Aorta (tissue), 5 donors: ENCODE results near the gene SLC38A8. TPM values are rescaled to one million over a fixed set of nuclear protein-coding genes. Genes with fewer than 3 reads are reported as not detected.

Experiments used
- ATAC-seq: fragments of 200-7000 bp; cut with Tn5 transposase; one replicate; pipeline ENCODE4 v1.9.1; 2022; ENCODE audit warnings: moderate library complexity; ENCODE audit not compliant: low FRiP score
- DNase-seq, 2 donors: peaks; one replicate each; pipeline ENCODE4 v3.0.0-alpha.2; 2020
- H3K27ac ChIP-seq, 2 donors: one replicate each; pipeline ENCODE4 v1.5.1; 2013; ENCODE audit warnings: low read length in 2 of 2, mild to moderate bottlenecking in 2 of 2, moderate library complexity in 2 of 2, control low read depth in 1 of 2, inconsistent platforms in 1 of 2, low read depth in 1 of 2
- H3K27me3 ChIP-seq, 2 donors: one replicate each; pipeline ENCODE4 v1.6.1; 2013; ENCODE audit warnings: control low read depth in 1 of 2, low read length in 1 of 2, mild to moderate bottlenecking in 1 of 2, moderate library complexity in 1 of 2; ENCODE audit not compliant: insufficient read depth in 2 of 2, control insufficient read depth in 1 of 2
- H3K36me3 ChIP-seq, 2 donors: one replicate each; pipeline ENCODE4 v1.6.1; 2013; ENCODE audit warnings: control low read depth in 1 of 2, low read length in 1 of 2, mild to moderate bottlenecking in 1 of 2; ENCODE audit not compliant: insufficient read depth in 2 of 2, control insufficient read depth in 1 of 2
- H3K4me1 ChIP-seq, 2 donors: one replicate each; pipeline ENCODE4 v1.6.1; 2013; ENCODE audit warnings: low read length in 2 of 2, control low read depth in 1 of 2, mild to moderate bottlenecking in 1 of 2, moderate library complexity in 1 of 2; ENCODE audit not compliant: insufficient read depth in 2 of 2, control insufficient read depth in 1 of 2
- H3K4me3 ChIP-seq, 2 donors: one replicate each; pipeline ENCODE4 v1.5.1; 2013; ENCODE audit warnings: low read length in 2 of 2, control low read depth in 1 of 2, mild to moderate bottlenecking in 1 of 2
- H3K9me3 ChIP-seq: one replicate; pipeline ENCODE4 v1.6.1; 2013; ENCODE audit warnings: mild to moderate bottlenecking, low read length; ENCODE audit not compliant: control insufficient read depth
- WGBS, 2 donors: extraction: QIAGEN DNeasy Blood & Tissue Kit; methylation state at CpG; one replicate each; pipeline ENCODE4 v1.1.7; 2013; 5-methylcytosine and 5-hydroxymethylcytosine counted together
- intact Hi-C, 2 donors: fragments of 100-400 bp; cut with DNase I; formaldehyde crosslinking; loops; one replicate each; pipeline versions ENCODE4 v1.14.2 to v1.15.0; 2022
- polyA plus RNA-seq, 2 donors: library from polyadenylated mRNA; stranded (reverse); fragments of 200-250 nt; gene quantifications; one replicate each; pipeline ENCODE4 v1.2.3, GENCODE V29; 2013
- total RNA-seq, 2 donors: library from RNA; stranded (reverse); fragmentation: NEBNext Ultra II Directional; extraction: Animal tissue kit (Norgen Biotek cat#: 25700); gene quantifications; one replicate each; pipeline ENCODE4 v1.2.1, GENCODE V29; 2021
- donor health status: healthy with polysubstance abuse.
- donor health status: Bipolar disorder and iron deficiency.
- donor health status: DM: no; HTN: no; CAD: no.
- donor health status: DM: no; HTN: no; CAD: no.
- donor health status: DM: yes; HTN: yes; CAD: no.

Gene SLC38A8
- total and polyA plus RNA-seq, 4 donors, result not detected

DNA sequence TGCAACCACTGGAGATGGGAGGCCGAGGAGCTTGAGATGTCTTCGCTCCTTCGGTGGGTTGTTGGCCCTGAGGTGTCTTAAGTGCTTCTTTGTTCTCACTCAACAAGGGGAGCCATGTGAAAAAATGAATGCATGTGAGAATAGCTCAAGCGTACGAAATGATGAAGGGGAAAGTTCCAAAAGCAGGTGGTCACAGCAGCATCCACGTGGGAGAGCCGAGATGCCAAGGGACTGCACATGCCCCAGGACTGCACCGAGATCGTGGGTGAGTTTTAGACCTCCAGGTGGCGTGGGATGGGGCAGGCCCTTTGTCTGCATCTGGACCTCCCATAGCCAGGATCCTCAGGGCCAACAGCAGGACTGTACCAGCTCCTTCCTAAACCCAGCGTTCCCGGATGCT lies 8.1 kb downstream of the SLC38A8 start:
- DNase-seq (no peak), ATAC-seq (no peak)
- Histone ChIP-seq H3K4me1 (no peaks in the 10 kb centered on the region), H3K36me3 (no peaks in the 10 kb centered on the region), H3K9me3 (peaks cover 8% of the 10 kb centered on the region), H3K27me3 (no peaks in the 10 kb centered on the region), H3K4me3 (no peak overlapping the region), H3K27ac (no peak overlapping the region)
- WGBS, 2 donors, result 92 to 96% methylated on average over 12 of the region's 12 CpGs
- intact Hi-C loops, result no loop called here

DNA sequence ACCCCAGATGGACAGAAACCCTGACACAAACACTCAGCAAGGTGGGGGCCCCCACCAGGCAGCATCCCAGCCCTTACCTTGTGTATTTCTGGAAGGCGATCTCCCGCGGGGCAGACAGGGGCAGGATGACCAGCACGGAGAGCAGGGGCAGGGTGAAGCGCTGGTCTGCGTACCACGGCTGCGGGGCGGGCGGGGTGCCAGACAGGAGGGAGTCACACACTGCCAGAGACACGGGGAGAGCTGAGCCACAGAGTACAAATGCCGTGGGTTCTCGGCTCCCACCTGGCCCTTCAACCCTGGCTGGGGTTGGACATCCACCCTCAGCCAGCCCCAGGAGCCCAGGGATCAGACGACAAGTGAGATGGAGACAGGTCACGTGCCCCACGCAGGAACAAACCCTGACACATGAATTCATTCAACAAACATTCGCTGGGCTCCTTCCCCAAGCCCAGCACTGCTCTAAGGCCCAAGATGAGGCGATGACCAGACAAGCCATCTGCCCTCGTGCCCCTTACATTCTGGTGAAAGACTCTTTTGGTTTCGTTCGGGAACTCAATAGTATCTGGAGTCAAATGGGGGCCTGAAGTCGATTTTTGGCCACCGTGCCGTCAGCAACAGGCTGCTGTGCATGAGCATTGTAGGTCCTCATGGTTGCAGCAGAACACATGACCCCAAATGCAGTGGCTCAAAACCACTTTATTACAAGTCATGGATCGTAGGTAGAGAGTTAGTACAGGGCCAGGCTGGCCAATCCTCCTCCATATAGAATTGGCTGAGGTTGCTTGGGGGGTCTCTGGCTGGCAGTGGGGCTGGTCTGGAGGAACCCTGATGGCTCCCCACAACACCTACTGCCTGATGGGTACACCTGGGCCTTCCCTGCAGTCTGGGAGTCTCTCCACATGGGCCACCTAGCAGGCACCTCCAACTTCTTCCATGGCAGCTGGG lies 9.1 kb downstream of the SLC38A8 start:
- no peaks in the 10 kb centered on the region for H3K36me3 ChIP-seq
- 81 to 83% methylated on average over 25 of the region's 25 CpGs for WGBS, 2 donors
- ATAC-seq, result no peak
- DNase-seq, result no peak
- no peaks in the 10 kb centered on the region for H3K27me3 ChIP-seq
- H3K9me3 ChIP-seq, result peaks cover 8% of the 10 kb centered on the region
- intact Hi-C loops, result no loop called here
- no peak overlapping the region for H3K27ac ChIP-seq
- no peaks in the 10 kb centered on the region for H3K4me1 ChIP-seq
- H3K4me3 ChIP-seq, result no peak overlapping the region

DNA sequence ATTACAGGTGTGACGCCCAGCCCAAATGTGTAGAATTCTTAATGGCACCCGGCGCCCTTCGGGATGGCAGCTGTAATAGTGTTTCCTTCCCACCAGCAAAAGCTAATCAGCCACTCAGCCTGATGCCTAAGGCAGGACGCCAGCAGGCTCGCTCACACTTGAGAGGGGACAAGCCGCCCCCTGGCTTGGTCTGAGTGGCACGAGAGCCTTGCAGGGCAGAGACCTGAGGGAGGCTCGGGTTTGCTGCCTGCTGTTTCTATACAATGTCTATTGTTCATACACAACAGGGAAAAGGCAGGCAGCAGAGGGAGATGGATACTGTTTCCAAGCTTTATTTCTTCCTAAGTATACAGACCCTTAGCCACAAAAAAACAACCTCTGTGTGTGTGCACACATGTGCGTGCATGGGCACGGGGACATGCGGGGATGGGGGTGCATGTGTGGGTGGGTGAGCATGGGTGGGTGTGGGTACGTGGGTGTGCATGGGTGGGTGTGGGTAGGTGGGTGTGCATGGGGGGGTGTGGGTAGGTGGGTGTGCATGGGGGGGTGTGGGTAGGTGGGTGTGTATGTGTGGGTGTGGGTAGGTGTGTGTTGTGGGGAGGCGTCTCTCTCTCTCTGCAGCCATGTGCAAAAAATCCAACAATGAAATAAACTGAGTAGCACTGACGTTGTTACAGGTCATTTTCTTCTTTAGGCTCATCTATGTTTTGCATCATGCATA lies 10.0 kb downstream of the SLC38A8 start:
- 63% methylated on average over 15 of the region's 15 CpGs for WGBS, 2 donors
- intact Hi-C loops, result no loop called here
- Histone ChIP-seq H3K36me3 (no peaks in the 10 kb centered on the region), H3K27me3 (no peaks in the 10 kb centered on the region), H3K4me1 (no peaks in the 10 kb centered on the region), H3K4me3 (no peak overlapping the region), H3K27ac (no peak overlapping the region), H3K9me3 (peaks cover 8% of the 10 kb centered on the region)
- no peak for DNase-seq
- no peak for ATAC-seq

DNA sequence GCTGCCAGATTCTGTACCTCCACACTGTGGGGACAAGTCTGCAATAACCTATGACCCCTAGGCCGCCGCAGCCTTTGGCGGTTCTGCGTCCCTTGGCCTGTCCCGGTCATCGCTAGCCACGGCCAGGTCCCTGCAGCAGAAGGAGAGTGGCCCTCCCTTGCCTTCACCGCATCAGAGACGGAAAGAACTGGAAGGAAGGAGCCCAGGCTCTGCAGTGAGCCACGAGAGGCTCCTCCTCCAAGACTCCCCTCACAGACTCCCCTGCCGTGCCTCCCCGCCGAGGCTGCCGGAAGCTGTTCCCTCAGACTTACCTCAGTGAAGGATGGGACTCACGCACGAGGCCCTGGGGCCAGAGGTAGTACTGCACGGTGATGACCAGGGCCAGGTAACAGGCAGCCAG lies 11.0 kb downstream of the SLC38A8 start:
- no peak overlapping the region for H3K4me3 ChIP-seq
- WGBS, 2 donors, result 80 to 84% methylated on average over 17 of the region's 17 CpGs
- H3K27ac ChIP-seq, result no peak overlapping the region
- peaks cover 7% of the 10 kb centered on the region for H3K9me3 ChIP-seq
- no peaks in the 10 kb centered on the region for H3K27me3 ChIP-seq
- ATAC-seq, result no peak
- no peak for DNase-seq
- H3K4me1 ChIP-seq, result no peaks in the 10 kb centered on the region
- intact Hi-C loops, result no loop called here
- H3K36me3 ChIP-seq, result no peaks in the 10 kb centered on the region

DNA sequence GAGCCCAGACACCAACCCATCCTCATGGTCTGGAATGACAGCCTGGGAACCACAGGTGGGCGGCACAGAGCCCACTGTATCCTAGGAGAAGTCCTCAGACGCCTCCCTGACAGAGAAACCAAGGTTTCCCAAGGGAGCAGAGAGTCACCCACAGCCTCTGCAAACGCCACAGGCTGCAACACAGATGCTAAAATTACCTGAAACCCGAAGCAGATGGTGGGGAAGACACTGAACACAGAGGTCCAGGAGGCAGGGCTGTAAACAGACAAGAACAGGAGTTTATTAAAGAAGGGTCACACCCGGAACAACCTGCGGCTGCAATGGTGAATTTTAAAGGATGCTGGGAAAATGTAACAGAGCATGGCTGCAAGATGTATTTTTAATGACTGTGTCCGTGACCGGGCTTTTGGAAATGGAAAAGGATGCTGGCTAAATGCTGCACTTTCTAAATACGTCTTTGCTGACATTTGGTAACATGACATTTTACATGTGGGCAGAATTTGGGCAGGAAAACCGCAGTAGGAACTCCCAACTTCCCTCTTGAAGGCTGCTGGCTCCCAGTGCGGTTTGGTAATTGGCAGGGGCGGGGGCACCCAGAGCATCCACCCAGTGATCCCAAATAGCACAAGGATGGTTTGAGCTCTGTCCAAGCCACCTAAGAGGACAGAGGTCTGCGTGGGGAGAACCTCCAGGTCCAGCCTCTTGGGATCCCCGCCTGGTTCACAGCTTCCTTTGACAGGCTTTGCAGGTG lies 13.1 kb downstream of the SLC38A8 start:
- Histone ChIP-seq H3K4me1 (no peaks in the 10 kb centered on the region), H3K27me3 (no peaks in the 10 kb centered on the region), H3K4me3 (no peak overlapping the region), H3K36me3 (no peaks in the 10 kb centered on the region), H3K9me3 (no peaks in the 10 kb centered on the region), H3K27ac (no peak overlapping the region)
- ATAC-seq, result no peak
- whole genome bisulfite sequencing, 2 donors, result 74 to 79% methylated on average over 14 of the region's 14 CpGs
- no peak for DNase-seq
- intact Hi-C loops, result no loop called here

DNA sequence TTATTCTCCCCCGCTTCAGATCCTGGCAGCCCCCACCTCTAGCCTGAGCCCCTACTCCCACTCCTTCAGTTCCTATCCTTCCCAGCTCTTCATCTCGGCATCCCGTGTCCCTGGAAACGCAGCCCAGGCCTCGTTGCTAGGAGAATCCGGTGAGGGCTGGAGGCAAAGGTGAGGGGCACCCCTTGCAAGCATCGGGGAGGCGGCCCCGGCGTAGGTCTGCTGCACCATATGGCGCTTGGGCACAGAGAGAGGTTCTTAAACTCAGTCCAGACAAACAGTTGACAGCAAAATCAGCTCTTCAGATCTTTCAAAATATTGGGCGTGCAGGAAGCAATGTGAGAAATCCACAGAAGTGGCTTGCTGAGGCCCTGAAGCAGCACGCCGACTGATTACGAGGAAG lies 15.0 kb downstream of the SLC38A8 start:
- 71 to 73% methylated on average over 15 of the region's 15 CpGs for WGBS, 2 donors
- no peak overlapping the region for H3K4me3 ChIP-seq
- no peaks in the 10 kb centered on the region for H3K4me1 ChIP-seq
- intact Hi-C loops, result no loop called here
- ATAC-seq (no peak), DNase-seq (no peak)
- H3K9me3 ChIP-seq, result no peaks in the 10 kb centered on the region
- H3K27me3 ChIP-seq, result no peaks in the 10 kb centered on the region
- no peaks in the 10 kb centered on the region for H3K36me3 ChIP-seq
- H3K27ac ChIP-seq, result no peak overlapping the region

DNA sequence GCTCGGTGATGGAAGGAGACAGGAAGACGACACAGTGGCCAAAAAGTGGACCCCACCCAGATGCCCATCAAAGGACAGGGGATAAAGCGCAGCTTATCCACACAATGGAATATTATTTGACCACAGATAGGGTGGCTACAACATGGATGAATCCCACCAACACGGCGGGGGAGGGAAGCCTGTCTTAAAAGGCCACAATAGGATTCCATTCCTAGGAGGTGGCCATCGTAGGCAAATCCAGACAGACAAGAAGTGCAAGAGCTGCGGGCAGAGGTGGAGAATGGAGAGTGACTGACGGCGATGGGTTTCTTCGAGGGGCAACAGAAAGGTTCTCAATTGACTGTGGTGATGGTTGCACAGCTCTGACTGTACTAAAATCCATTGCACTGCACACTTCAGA lies 16.0 kb downstream of the SLC38A8 start:
- Histone ChIP-seq H3K27ac (no peak overlapping the region), H3K27me3 (no peaks in the 10 kb centered on the region), H3K4me1 (no peaks in the 10 kb centered on the region), H3K9me3 (peaks cover 6% of the 10 kb centered on the region), H3K36me3 (no peaks in the 10 kb centered on the region), H3K4me3 (no peak overlapping the region)
- ATAC-seq (no peak), DNase-seq (no peak)
- 88 to 91% methylated on average over 10 of the region's 10 CpGs for WGBS, 2 donors
- intact Hi-C loops, result no loop called here

DNA sequence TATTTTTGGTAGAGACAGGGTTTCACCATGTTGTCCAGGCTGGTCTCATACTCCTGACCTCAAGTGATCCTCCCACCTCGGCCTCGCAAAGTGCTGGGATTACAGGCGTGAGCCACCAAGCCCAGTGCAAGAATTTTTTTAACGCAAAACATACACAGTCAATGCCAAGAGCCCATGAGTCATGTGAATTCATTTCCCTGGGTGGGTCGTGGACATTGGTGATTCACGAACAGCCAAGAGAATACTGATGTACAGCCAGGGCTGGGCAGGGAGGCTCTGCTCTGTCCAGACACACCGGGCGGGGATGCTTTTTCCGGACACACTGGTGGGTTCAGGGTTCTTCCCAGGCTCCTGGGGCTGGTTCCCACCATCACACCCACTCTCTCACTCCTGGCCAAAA lies 17.7 kb downstream of the SLC38A8 start:
- peaks cover 12% of the 10 kb centered on the region for H3K9me3 ChIP-seq
- H3K4me1 ChIP-seq, result no peaks in the 10 kb centered on the region
- WGBS, 2 donors, result 34 to 40% methylated on average over 9 of the region's 9 CpGs
- ATAC-seq (no peak), DNase-seq (no peak)
- intact Hi-C loops, result no loop called here
- H3K4me3 ChIP-seq, result no peak overlapping the region
- H3K27ac ChIP-seq, result no peak overlapping the region
- H3K27me3 ChIP-seq, result no peaks in the 10 kb centered on the region
- no peaks in the 10 kb centered on the region for H3K36me3 ChIP-seq
